H1 (cell line): ENCODE results near the gene RDH16. TPM values are rescaled to one million over a fixed set of nuclear protein-coding genes. Genes with fewer than 3 reads are reported as not detected.
"Not testable (repeated sequence)": the region's sequence is repeated elsewhere in the genome, so short reads cannot be mapped to it uniquely, and the experiment has no call there.

Experiments
- CTCF ChIA-PET: fragments of 300-600 bp; sonication (Branson Sonifier 250); formaldehyde crosslinking; loops from one replicate; lab custom pipeline; 2021; ENCODE audit not compliant: partially characterized antibody; lab: Charles Lee
- POLR2A ChIA-PET: fragments of 300-600 bp; sonication (Branson Sonifier 250); formaldehyde crosslinking; loops from one replicate; lab custom pipeline; 2021; ENCODE audit warnings: inconsistent platforms; ENCODE audit not compliant: partially characterized antibody; lab: Charles Lee
- DNase-seq, 2 experiments: peaks; one replicate each; pipeline versions ENCODE4 v3.0.0 to v3.0.0-alpha.2; 2010 to 2022; ENCODE audit warnings: low spot score in 2 of 2, low read depth in 1 of 2, mixed read lengths in 1 of 2
- FAIRE-seq: peaks from 2 replicates; lab custom pipeline; 2011; peaks lifted over from hg19 to GRCh38; lab: Jason Lieb, UNC
- H2AFZ ChIP-seq: 2 replicates; pipeline ENCODE4 v1.8.1; 2012; ENCODE audit warnings: low read length, inconsistent platforms
- H2AK5ac ChIP-seq: 2 replicates; pipeline ENCODE4 v1.6.1; 2013; ENCODE audit warnings: low read depth, low read length
- H2BK120ac ChIP-seq: replicated peaks from 2 replicates; pipeline ENCODE3; 2013; ENCODE audit warnings: low read depth, low read length, inconsistent platforms
- H2BK12ac ChIP-seq: 2 replicates; pipeline ENCODE4 v1.6.1; 2013; ENCODE audit warnings: low read depth, low read length
- H2BK15ac ChIP-seq: 2 replicates; pipeline ENCODE4 v1.6.1; 2013; ENCODE audit warnings: low read length
- H2BK20ac ChIP-seq: 2 replicates; pipeline ENCODE4 v1.6.1; 2013; ENCODE audit warnings: low read length
- H2BK5ac ChIP-seq: 2 replicates; pipeline ENCODE4 v1.6.1; 2013; ENCODE audit warnings: low read depth, low read length
- H3K14ac ChIP-seq: 2 replicates; pipeline ENCODE4 v1.6.1; 2013; ENCODE audit warnings: inconsistent platforms; ENCODE audit not compliant: insufficient read length
- H3K18ac ChIP-seq: 2 replicates; pipeline ENCODE4 v1.6.1; 2013; ENCODE audit warnings: low read length; ENCODE audit errors: extremely low read depth
- H3K23ac ChIP-seq: 2 replicates; pipeline ENCODE4 v1.6.1; 2013; ENCODE audit warnings: inconsistent platforms; ENCODE audit not compliant: insufficient read length
- H3K23me2 ChIP-seq: 2 replicates; pipeline ENCODE4 v1.6.1; 2013; ENCODE audit warnings: low read depth, low read length
- H3K27ac ChIP-seq: 2 replicates; pipeline ENCODE4 v1.6.1; 2011; ENCODE audit warnings: low read depth, low read length, inconsistent platforms
- H3K27me3 ChIP-seq, 4 experiments: replicated peaks in 1 of 4; 1 replicate in 1 of 4; 2 replicates in 3 of 4; pipeline versions ENCODE4 v1.6.1 to v1.8.1; 2011 to 2013; ENCODE audit warnings: low read length in 3 of 4, mild to moderate bottlenecking in 3 of 4, inconsistent platforms in 2 of 4, mixed read lengths in 2 of 4, moderate library complexity in 1 of 4; ENCODE audit not compliant: control insufficient read depth in 3 of 4, insufficient read depth in 3 of 4; ENCODE audit errors: extremely low read depth in 1 of 4
- H3K36me3 ChIP-seq, 4 experiments: 2 replicates each; pipeline versions ENCODE4 v1.6.1 to v1.8.1; 2011 to 2013; ENCODE audit warnings: mild to moderate bottlenecking in 4 of 4, low read length in 3 of 4, moderate library complexity in 2 of 4, control low read depth in 1 of 4, inconsistent platforms in 1 of 4; ENCODE audit not compliant: insufficient read depth in 4 of 4, control insufficient read depth in 2 of 4
- H3K4ac ChIP-seq: replicated peaks from 2 replicates; pipeline ENCODE3; 2013; ENCODE audit warnings: low read length, low read depth, mixed read lengths, inconsistent platforms; ENCODE audit not compliant: insufficient read length
- H3K4me1 ChIP-seq, 4 experiments: replicated peaks in 1 of 4; 1 replicate in 1 of 4; 2 replicates in 3 of 4; pipeline versions ENCODE4 v1.6.1 to v1.8.1; 2011 to 2013; ENCODE audit warnings: low read length in 3 of 4, inconsistent platforms in 2 of 4, mixed read lengths in 1 of 4; ENCODE audit not compliant: insufficient read depth in 4 of 4, control insufficient read depth in 3 of 4
- H3K4me2 ChIP-seq, 2 experiments: 2 replicates each; pipeline versions ENCODE4 v1.6.1 to v1.8.1; 2011 to 2013; ENCODE audit warnings: low read depth in 2 of 2, low read length in 2 of 2, control low read depth in 1 of 2, inconsistent platforms in 1 of 2, mild to moderate bottlenecking in 1 of 2; ENCODE audit not compliant: insufficient read depth in 1 of 2
- H3K4me3 ChIP-seq, 4 experiments: fragments of 200-600, 300-600 bp in 1 of 4; sonication (generic), shearing (Covaris generic), sonication (Bioruptor Twin) in 1 of 4; 2 replicates each; pipeline versions ENCODE4 v1.5.1 to v1.8.1; 2011 to 2016; ENCODE audit warnings: low read length in 4 of 4, low read depth in 3 of 4, control low read depth in 2 of 4, inconsistent platforms in 2 of 4, mild to moderate bottlenecking in 2 of 4, mixed read lengths in 1 of 4, moderate library complexity in 1 of 4; ENCODE audit not compliant: insufficient read depth in 2 of 4; ENCODE audit errors: extremely low read depth in 1 of 4
- H3K56ac ChIP-seq: replicated peaks from 2 replicates; pipeline ENCODE3; 2013; ENCODE audit warnings: low read depth, mild to moderate bottlenecking, mixed read lengths, low read length, inconsistent platforms; ENCODE audit not compliant: insufficient read length
- H3K79me1 ChIP-seq: 2 replicates; pipeline ENCODE4 v1.6.1; 2013; ENCODE audit warnings: low read depth, low read length, control low read depth
- H3K79me2 ChIP-seq, 2 experiments: 2 replicates each; pipeline versions ENCODE4 v1.6.1 to v1.8.1; 2012 to 2013; ENCODE audit warnings: low read length in 2 of 2, mild to moderate bottlenecking in 2 of 2, inconsistent platforms in 1 of 2; ENCODE audit not compliant: insufficient read depth in 2 of 2, control insufficient read depth in 1 of 2
- H3K9ac ChIP-seq, 4 experiments: replicated peaks in 1 of 4; 1 replicate in 1 of 4; 2 replicates in 3 of 4; pipeline versions ENCODE4 v1.6.1 to v1.8.1; 2011 to 2013; ENCODE audit warnings: low read depth in 3 of 4, low read length in 3 of 4, control low read depth in 2 of 4, mild to moderate bottlenecking in 2 of 4, moderate library complexity in 2 of 4, inconsistent platforms in 1 of 4; ENCODE audit errors: extremely low read depth in 1 of 4
- H3K9me3 ChIP-seq, 2 experiments: 2 replicates each; pipeline versions ENCODE4 v1.6.1 to v1.8.1; 2012 to 2013; ENCODE audit warnings: mild to moderate bottlenecking in 2 of 2, moderate library complexity in 2 of 2, control low read depth in 1 of 2, inconsistent platforms in 1 of 2, low read depth in 1 of 2, low read length in 1 of 2, mixed read lengths in 1 of 2; ENCODE audit not compliant: insufficient read depth in 2 of 2
- H4K20me1 ChIP-seq, 2 experiments: replicated peaks in 1 of 2; 2 replicates each; pipeline versions ENCODE3 to v1.8.1; 2011 to 2013; ENCODE audit warnings: inconsistent platforms in 2 of 2, low read length in 2 of 2, mild to moderate bottlenecking in 1 of 2; ENCODE audit not compliant: insufficient read depth in 2 of 2, control insufficient read depth in 1 of 2
- H4K5ac ChIP-seq: 2 replicates; pipeline ENCODE4 v1.6.1; 2013; ENCODE audit warnings: low read length, low read depth, mixed read lengths, inconsistent platforms; ENCODE audit not compliant: insufficient read length
- H4K8ac ChIP-seq: 2 replicates; pipeline ENCODE4 v1.8.0; 2013; ENCODE audit warnings: mild to moderate bottlenecking, moderate library complexity, low read length, inconsistent platforms; ENCODE audit not compliant: insufficient read depth; ENCODE audit errors: extremely low read depth
- H4K91ac ChIP-seq: replicated peaks from 2 replicates; pipeline ENCODE3; 2013; ENCODE audit warnings: low read length, mixed read lengths, inconsistent platforms; ENCODE audit not compliant: insufficient read length
- WGBS, 2 experiments: shearing (Covaris generic) in 1 of 2; methylation state at CpG; one replicate each; pipeline versions ENCODE4 v1.1.6 to v1.1.7; 2013 to 2015; ENCODE audit warnings: low lambda C conversion rate in 2 of 2, mixed read lengths in 2 of 2, inconsistent platforms in 1 of 2, low coverage in 1 of 2, missing lambda C conversion rate in 1 of 2; ENCODE audit not compliant: insufficient replicate concordance in 2 of 2, insufficient coverage in 1 of 2, insufficient read length in 1 of 2; ENCODE audit errors: extremely low coverage in 1 of 2, missing lambda C conversion rate in 1 of 2; 5-methylcytosine and 5-hydroxymethylcytosine counted together
- polyA plus RNA-seq, 7 experiments: library from polyadenylated mRNA; depleted of rRNA in 3 of 7; stranded (reverse) in 5 of 7; unstranded in 2 of 7; fragments of >200 nt in 5 of 7; fragments of 200-250 nt in 2 of 7; gene quantifications; 1 replicate in 5 of 7; 2 replicates in 1 of 7; 4 replicates in 1 of 7; pipeline versions ENCODE4 v1.2.1 to v1.2.3, GENCODE V29; 2011 to 2013; ENCODE audit warnings: missing spikeins in 2 of 7, mixed read lengths in 2 of 7
- total RNA-seq: library from RNA; stranded (reverse); fragmentation: NEBNext Ultra II Directional; extraction: Animal tissue kit (Norgen Biotek cat#: 25700); gene quantifications from 2 replicates; pipeline ENCODE4 v1.2.1, GENCODE V29; 2021

RDH16 gene
- total and polyA plus RNA-seq, 2 of the 8 experiments (the other 6 are each of a cell fraction or from before 2014, with no cell fraction given): 0.30 to 0.79 TPM

DNA sequence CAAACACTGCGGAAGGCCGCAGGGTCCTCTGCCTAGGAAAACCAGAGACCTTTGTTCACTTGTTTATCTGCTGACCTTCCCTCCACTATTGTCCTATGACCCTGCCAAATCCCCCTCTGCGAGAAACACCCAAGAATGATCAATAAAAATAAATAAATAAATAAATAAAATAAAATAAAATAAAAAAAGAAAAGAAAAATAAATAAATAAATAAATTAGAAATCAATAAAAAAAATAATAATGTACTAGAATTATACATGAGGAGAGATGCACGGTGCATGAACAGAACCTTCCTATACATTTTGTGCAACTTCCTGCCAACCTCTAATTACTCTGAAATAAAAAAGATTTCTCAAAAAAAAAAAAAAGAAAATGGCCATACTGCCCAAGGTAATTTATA is 7.7 kb upstream of the RDH16 start:
- H3K23ac ChIP-seq, H4K91ac ChIP-seq, H3K4me1 ChIP-seq, H3K9ac ChIP-seq, H4K8ac ChIP-seq, H2BK5ac ChIP-seq, H3K18ac ChIP-seq, H3K27me3 ChIP-seq, H3K4me2 ChIP-seq, H3K4ac ChIP-seq, H3K14ac ChIP-seq, H2BK15ac ChIP-seq, FAIRE-seq, H3K23me2 ChIP-seq, H3K36me3 ChIP-seq, H3K79me1 ChIP-seq, H2AK5ac ChIP-seq, H3K4me3 ChIP-seq, H4K20me1 ChIP-seq, H2AFZ ChIP-seq, CTCF ChIA-PET, H3K27ac ChIP-seq, H2BK12ac ChIP-seq, H2BK120ac ChIP-seq, H3K56ac ChIP-seq, H4K5ac ChIP-seq, POLR2A ChIA-PET, DNase-seq, H2BK20ac ChIP-seq, H3K79me2 ChIP-seq: not testable (repeated sequence)
- 86% methylated on average over 3 of the region's 4 CpGs; no CpG with 5 or more reads in 1 of the 2 experiments for WGBS, 2 experiments
- H3K9me3 ChIP-seq: peaks cover 8 to 11% of the 10 kb centered on the region in 2 experiments

DNA sequence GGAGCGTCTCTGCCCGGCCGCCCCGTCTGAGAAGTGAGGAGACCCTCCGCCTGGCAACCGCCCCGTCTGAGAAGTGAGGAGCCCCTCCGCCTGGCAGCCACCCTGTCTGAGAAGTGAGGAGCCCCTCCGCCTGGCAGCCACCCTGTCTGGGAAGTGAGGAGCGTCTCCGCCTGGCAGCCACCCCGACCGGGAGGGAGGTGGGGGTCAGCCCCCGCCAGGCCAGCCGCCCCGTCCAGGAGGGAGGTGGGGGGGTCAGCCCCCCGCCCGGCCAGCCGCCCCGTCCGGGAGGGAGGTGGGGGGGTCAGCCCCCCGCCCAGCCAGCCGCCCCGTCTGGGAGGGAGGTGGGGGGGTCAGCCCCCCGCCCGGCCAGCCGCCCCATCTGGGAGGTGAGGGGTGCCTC is 6.1 kb upstream of the RDH16 start:
- H3K27me3 ChIP-seq, H2AK5ac ChIP-seq, H3K23me2 ChIP-seq, H3K56ac ChIP-seq, H3K23ac ChIP-seq, H3K14ac ChIP-seq, H2BK5ac ChIP-seq, H2AFZ ChIP-seq, H2BK15ac ChIP-seq, H2BK12ac ChIP-seq, DNase-seq, H4K91ac ChIP-seq, CTCF ChIA-PET, H3K4me2 ChIP-seq, H3K36me3 ChIP-seq, H4K5ac ChIP-seq, H3K79me1 ChIP-seq, H3K79me2 ChIP-seq, H3K4me3 ChIP-seq, H3K18ac ChIP-seq, POLR2A ChIA-PET, H3K27ac ChIP-seq, H4K8ac ChIP-seq, H4K20me1 ChIP-seq, H3K9ac ChIP-seq, H3K4ac ChIP-seq, H2BK20ac ChIP-seq, FAIRE-seq, H2BK120ac ChIP-seq, H3K4me1 ChIP-seq: not testable (repeated sequence)
- peaks cover 13 to 14% of the 10 kb centered on the region in 2 experiments for H3K9me3 ChIP-seq
- no CpG with 5 or more reads among the region's 27 CpGs for WGBS, 2 experiments
